Neuron (in vitro differentiated cells): ENCODE results near the gene CAMK1D.

Experiments used
- H2AFZ ChIP-seq: one replicate; pipeline ENCODE4 v1.6.1; 2013; ENCODE audit warnings: low read depth, mild to moderate bottlenecking, inconsistent platforms, low read length, moderate library complexity
- H3K27me3 ChIP-seq: one replicate; pipeline ENCODE4 v1.6.1; 2013; ENCODE audit warnings: low read length; ENCODE audit not compliant: insufficient read depth
- H3K36me3 ChIP-seq: one replicate; pipeline ENCODE4 v1.6.1; 2013; ENCODE audit warnings: low read length; ENCODE audit not compliant: insufficient read depth
- H3K4me1 ChIP-seq: one replicate; pipeline ENCODE4 v1.6.1; 2013; ENCODE audit warnings: low read length; ENCODE audit not compliant: insufficient read depth
- H3K4me3 ChIP-seq: 2 replicates; pipeline ENCODE4 v1.5.1; 2013; ENCODE audit warnings: mild to moderate bottlenecking, low read length, moderate library complexity
- H3K9me3 ChIP-seq: one replicate; pipeline ENCODE4 v1.6.1; 2013; ENCODE audit warnings: low read length

Gene CAMK1D

DNA sequence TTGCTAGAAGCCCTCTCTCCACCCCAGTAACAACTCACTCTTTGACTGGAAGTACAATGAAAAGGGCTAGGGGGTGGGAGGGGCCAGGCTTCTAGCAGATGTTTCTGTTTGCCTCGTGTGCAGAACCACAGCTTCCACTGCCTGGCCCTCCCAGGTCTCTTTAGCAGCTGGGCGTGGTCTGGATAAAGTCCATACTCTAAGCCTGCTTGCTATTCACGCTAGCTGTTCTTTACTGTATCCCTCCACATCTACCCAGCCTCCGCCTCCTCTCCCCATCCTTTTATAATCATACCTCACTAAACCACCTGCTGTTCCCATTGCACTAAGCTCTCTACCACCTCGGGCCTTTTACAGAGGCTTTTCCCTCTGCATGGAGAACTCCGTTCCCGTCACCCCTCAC lies 288.8 kb downstream of the CAMK1D start:
- Histone ChIP-seq H3K27me3 (no peaks in the 10 kb centered on the region), H3K36me3 (no peaks in the 10 kb centered on the region), H2AFZ (no peak overlapping the region), H3K4me3 (no peak overlapping the region), H3K9me3 (no peaks in the 10 kb centered on the region), H3K4me1 (no peaks in the 10 kb centered on the region)

DNA sequence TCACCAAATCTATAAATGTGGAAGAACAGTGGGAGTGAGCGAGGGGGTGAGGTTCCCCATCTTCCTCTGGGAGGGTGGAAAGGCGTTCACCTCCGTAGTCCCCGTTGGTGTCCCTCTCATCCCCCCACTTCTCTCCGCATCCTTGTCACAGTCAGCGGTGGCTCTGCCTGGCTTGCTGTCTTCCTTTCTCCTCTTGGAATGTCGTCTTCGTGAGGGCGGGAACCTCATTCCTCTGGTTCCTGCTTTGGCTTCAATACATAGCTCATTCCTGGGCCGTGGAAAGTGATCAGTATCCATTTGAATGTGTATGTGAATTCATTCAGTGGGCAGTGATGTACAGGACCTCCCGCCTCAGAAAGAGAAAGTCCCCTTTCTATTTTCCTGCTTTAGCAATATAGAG lies 289.4 kb downstream of the CAMK1D start:
- Histone ChIP-seq H3K4me3 (no peak overlapping the region), H3K4me1 (no peaks in the 10 kb centered on the region), H3K36me3 (no peaks in the 10 kb centered on the region), H3K27me3 (no peaks in the 10 kb centered on the region), H3K9me3 (no peaks in the 10 kb centered on the region), H2AFZ (no peak overlapping the region)

DNA sequence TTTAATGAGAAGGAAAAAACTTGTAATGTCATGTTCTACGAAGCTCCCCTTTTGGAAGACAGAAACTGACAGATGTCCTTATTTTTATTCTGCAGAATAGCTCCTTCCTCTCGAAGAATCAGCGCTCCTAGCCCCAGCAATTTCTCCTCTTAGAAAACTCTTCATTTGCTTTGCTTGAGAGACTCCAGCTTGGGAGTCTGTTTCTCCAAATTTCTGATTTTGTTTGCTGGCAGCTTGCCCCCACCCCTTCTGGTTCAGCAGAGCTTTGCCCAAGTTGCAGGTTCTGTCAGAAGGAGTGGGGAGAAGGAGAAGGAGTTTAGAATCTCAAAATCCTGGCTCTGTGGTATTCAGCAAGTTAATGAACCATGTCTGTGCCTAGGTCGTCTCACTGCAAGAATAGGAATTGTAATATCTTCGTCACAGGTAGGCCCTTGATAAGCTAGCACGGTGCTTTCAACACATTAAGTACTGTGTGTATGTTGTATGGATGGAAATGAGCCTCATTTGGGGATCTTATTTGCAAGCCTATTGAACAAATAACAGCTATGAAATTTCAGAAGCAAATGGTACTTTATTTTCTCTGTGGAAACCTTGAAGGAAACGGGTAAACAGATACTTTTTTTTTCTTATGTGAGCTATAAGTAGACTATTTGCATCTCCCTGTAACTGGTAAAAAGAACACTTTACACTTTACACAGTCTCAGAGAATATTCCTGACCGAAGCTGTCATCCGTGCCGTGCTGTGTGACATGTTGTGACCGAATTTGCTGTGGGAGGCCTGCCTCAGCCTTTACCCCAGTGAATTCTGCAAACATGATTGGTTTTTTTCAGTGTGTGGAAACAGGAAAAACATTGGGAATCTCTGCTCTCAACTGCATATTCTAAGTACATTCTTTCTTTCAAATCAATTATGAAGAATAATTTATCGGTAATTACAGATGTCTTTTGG lies 290.9 kb downstream of the CAMK1D start:
- Histone ChIP-seq H3K4me1 (no peaks in the 10 kb centered on the region), H3K27me3 (no peaks in the 10 kb centered on the region), H3K36me3 (no peaks in the 10 kb centered on the region), H3K9me3 (no peaks in the 10 kb centered on the region), H3K4me3 (no peak overlapping the region), H2AFZ (no peak overlapping the region)

DNA sequence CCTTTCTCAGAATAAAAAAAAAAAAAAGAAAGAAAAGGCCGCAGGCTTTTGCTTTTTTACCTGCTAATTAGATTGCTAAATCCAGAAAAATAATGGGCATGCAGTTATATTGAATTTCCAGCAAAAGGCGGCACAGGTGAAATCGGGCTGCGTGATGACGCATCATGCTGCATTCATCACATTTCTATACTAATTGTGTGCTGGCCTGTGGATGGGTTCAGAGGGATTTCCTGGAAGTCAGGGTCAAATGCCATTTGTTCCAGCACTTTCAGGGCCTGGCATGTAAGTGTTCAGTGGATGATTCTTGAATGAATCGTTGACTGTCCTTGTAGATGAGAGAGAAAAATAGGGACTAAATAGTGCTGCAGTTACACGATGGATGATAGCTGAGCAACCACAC lies 292.7 kb downstream of the CAMK1D start:
- Histone ChIP-seq H3K4me1 (no peaks in the 10 kb centered on the region), H3K9me3 (no peaks in the 10 kb centered on the region), H2AFZ (no peak overlapping the region)

DNA sequence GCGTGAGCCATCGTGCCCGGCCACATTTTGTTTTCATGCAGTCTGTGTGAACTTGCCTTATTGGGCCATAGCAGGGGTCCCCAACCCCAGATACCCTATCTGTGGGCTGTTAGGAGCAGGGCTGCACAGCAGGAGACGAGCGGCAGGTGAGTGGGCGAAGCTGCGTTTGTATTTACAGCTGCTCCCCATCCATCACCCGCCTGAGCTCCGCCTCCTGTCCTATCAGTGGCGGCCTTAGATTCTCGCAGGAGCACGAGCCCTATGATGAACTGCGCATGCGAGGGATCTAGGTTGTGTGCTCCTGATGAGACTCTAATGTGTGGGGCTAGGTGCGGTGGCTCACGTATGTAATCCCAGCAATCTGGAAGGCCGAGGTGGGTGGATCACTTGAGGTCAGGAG lies 293.9 kb downstream of the CAMK1D start:
- H3K4me3 ChIP-seq, result no peak overlapping the region
- H3K9me3 ChIP-seq, result no peaks in the 10 kb centered on the region
- H2AFZ ChIP-seq, result no peak overlapping the region
- no peaks in the 10 kb centered on the region for H3K27me3 ChIP-seq
- no peaks in the 10 kb centered on the region for H3K4me1 ChIP-seq
- no peaks in the 10 kb centered on the region for H3K36me3 ChIP-seq

More for the DNA sequence above, 292.7 kb downstream of the CAMK1D start:
- Histone ChIP-seq H3K4me3 (no peak overlapping the region), H3K27me3 (no peaks in the 10 kb centered on the region), H3K36me3 (no peaks in the 10 kb centered on the region)

DNA sequence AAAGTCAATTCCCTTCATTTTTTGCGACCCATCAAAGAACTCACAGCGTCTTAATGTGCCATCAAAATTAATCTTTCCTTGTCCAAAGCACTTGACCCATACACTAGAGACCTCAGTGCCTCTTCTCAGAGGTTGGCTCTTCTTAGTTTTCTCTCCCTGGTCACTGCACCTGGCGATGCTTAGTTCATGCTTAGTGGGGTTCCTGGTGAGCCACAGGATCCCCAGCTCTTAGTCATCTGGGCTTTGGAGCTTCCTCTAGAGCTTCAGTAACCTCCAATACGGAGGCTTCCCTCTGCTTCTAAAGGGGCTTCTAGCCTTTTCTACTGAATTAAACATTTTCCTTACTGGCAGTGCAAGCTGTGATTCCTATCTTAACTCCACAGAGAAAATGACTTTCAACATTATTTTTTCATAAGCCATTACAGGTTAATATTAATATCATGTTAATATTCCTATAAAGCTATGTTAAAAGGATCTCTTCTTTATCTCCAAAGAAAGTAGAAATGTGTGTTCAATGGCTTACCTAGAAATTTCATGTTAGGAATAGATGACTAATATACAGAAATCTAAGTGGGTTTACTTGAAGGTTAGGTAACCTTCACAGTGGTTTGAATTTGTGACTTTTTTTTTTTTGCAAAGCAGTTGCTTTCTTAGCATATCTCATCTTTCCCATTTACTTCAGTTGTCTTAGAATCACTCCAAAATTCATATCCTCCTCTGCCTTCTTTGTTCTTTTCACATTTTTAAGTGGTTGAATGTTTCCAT lies 295.2 kb downstream of the CAMK1D start:
- no peaks in the 10 kb centered on the region for H3K9me3 ChIP-seq
- H3K27me3 ChIP-seq, result no peaks in the 10 kb centered on the region
- no peaks in the 10 kb centered on the region for H3K36me3 ChIP-seq
- H2AFZ ChIP-seq, result no peak overlapping the region
- no peaks in the 10 kb centered on the region for H3K4me1 ChIP-seq
- H3K4me3 ChIP-seq, result no peak overlapping the region

DNA sequence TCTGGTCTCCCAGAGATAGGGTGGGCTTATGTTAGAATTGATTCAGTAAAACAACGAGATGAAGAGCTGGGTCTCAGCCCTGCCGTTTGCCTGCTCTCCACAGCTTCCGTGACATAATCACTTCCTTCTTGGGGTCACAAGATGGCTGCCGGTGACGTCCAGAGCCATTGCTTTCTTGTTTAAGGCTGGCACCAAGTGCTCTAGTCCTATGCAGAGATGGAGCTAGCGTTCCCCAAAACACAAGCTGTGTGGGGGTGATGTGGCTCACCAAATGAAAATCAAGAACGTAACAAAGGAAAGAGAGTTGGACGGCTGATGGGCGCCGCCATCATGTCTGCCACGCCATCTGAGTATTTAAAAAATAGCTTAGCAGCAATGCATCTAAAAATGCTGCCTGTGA lies 296.1 kb downstream of the CAMK1D start:
- Histone ChIP-seq H2AFZ (no peak overlapping the region), H3K4me3 (no peak overlapping the region), H3K9me3 (no peaks in the 10 kb centered on the region), H3K4me1 (no peaks in the 10 kb centered on the region), H3K36me3 (no peaks in the 10 kb centered on the region), H3K27me3 (no peaks in the 10 kb centered on the region)

DNA sequence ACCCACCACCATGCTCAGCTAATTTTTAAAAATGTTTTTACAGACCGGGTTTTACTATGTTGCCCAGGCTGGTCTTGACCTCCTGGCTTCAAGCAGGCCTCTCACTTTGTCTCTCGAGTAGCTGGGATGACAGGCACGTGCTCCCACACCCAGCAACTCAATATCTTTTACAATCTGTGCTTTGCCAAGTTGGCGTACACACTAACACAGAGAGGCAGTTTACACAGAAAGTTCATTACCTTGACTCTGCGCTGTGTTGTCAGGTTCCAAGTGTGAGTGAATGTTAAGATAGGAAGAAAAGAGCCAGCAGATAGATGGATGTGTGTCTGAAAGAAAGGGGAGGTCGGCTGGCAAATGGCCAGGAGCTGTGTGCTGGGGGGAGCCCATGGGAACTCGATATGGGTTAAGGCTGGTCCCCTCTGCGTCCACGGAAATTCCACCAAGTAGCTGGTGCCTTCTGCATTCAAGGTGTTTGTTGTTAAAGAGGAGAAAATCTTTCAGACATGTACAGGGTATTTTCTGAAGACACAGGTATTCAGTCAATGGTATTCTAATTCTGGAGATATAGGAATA lies 299.8 kb downstream of the CAMK1D start:
- Histone ChIP-seq H3K27me3 (no peaks in the 10 kb centered on the region), H3K4me1 (no peaks in the 10 kb centered on the region), H2AFZ (no peak overlapping the region), H3K9me3 (no peaks in the 10 kb centered on the region), H3K4me3 (no peak overlapping the region), H3K36me3 (no peaks in the 10 kb centered on the region)

DNA sequence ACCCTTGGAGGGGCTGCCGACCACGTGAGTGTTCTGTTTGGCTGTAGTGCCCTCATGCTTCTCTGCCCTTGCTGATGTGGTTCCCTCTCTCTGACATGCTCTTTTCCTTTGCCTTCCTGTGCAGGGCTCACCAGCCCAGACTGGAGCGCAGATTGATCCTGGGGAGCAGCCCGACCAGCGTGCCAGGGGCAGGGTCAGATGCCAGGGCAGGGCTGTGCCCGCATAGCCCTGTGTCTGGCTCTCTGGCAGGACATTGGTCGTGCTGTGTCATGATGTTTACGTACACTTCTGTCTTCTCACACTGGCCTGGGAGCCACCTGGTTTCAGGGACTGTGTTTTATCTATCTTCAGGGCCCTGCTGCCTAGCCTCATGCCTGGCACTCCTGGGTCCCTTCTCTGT lies 300.8 kb downstream of the CAMK1D start:
- no peaks in the 10 kb centered on the region for H3K27me3 ChIP-seq
- H3K9me3 ChIP-seq, result peaks cover 3% of the 10 kb centered on the region
- no peak overlapping the region for H2AFZ ChIP-seq
- H3K36me3 ChIP-seq, result no peaks in the 10 kb centered on the region
- H3K4me3 ChIP-seq, result no peak overlapping the region
- H3K4me1 ChIP-seq, result no peaks in the 10 kb centered on the region

DNA sequence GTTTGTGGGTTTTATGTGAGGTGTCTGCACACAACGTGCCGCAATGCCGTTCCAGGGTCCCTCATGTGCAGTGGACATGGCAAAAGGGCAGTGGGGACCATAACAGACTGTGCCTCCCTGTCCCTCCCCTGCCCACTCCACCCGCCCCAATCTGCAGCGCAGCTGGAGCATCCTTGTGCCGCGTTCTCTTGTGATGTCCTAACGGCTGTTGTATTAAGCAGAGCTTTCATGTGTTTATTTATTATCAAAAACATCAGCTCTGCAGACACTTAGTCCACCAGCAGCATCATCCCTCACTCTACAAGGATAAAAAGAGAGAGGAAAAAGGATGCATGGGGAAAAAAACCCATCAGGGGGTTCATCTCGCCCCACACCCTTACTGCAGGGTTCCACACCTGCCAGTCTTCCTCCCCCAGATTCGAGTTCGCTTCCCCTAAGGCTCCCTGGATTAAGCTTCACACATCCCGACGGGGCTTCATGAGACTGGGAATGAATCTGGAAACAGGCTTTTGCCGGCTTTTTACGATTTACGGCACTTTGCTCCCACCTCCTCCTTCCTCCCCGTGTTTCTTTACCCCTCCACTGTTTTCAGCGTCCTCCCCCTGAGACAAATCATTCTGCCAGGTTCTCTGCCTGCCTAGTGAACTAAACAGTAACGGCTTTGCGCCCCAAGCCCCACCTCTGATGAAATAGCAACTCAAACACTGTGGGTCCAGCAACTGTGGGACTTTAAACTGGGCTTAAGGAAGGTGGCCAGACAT lies 301.4 kb downstream of the CAMK1D start:
- Histone ChIP-seq H3K36me3 (no peaks in the 10 kb centered on the region), H3K4me1 (no peaks in the 10 kb centered on the region), H3K4me3 (no peak overlapping the region), H3K9me3 (peaks cover 5% of the 10 kb centered on the region), H2AFZ (no peak overlapping the region), H3K27me3 (no peaks in the 10 kb centered on the region)

DNA sequence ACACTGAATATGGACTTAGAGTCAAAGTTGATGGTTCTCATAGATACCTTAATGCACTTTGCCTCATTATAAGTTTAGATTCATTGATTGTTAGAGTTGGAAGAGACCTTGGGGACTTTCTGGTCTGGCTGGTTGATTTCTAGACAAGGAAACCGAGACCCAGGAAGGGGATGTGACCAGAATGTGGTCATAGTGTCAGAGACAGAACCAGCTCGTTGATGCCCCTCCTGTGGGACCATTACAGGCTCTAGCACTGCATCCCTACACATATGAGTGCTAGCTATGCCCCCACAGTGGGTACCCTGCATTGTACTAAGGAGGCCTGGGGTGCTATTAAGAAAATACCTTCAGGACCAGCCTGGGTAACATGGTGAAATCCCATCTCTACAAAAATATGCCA lies 306.6 kb downstream of the CAMK1D start:
- Histone ChIP-seq H3K9me3 (peaks cover 5% of the 10 kb centered on the region), H2AFZ (no peak overlapping the region), H3K4me3 (no peak overlapping the region), H3K36me3 (no peaks in the 10 kb centered on the region), H3K27me3 (no peaks in the 10 kb centered on the region), H3K4me1 (no peaks in the 10 kb centered on the region)

DNA sequence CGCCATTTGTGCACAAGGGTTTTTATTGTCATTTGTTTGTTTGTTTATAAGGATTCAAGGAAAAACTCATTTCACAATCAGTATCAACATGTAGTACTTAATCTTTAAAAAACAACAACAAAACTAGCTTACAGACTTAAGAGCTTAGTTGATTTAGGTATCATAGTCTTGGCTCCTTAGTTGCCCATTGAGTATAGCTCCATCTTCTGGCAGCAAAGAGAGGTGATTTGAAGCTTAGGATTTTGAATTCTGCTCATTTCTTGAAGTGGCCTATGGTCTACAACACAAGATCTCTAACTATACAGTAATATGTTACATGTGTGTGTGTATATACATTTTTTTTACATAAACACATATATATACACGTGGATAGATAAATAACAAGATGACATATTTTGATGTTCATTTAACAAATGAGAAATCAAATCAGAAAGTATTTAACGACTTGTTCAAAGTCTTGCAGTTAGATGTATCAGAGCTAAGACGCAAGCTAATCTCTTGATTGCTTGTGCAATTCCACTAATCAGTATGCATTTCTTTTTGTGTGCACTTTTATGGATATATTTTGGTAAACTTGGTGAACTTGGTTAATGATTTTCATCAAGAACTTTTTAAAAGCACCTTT lies 307.3 kb downstream of the CAMK1D start:
- Histone ChIP-seq H3K4me1 (peaks cover 1% of the 10 kb centered on the region), H3K4me3 (no peak overlapping the region), H3K36me3 (no peaks in the 10 kb centered on the region), H3K27me3 (no peaks in the 10 kb centered on the region), H2AFZ (no peak overlapping the region), H3K9me3 (peaks cover 5% of the 10 kb centered on the region)
